ENCODE data around the gene C1GALT1C1L.
"Not testable (repeated sequence)": the region's sequence is repeated elsewhere in the genome, so short reads cannot be mapped to it uniquely, and the experiment has no call there.

Gene C1GALT1C1L

DNA sequence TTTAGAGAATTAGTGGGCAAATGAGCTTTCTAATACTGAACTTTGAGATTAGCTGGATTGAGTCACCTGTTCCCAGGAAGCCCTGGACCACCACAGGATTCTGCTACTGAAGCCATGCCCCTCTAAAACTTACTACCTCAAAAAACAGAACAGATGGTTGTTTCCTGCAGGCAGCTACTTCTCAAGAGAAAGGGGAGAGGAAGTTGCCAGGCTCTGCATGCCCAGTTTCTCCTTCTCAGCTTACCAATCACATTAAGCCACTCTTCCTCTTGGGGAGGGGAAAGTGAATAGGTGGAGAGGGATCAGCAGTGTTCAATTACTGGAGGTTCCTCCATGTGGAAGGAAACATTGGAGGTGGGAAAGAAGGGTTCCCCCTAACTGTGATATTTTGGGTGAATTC, 24.9 kb upstream of the C1GALT1C1L start:
- Histone ChIP-seq H4K20me1 (ENCODE audit: insufficient read depth, low read length) (no peaks in the 10 kb centered on the region), H3K9ac (ENCODE audit: low read length) (no peak overlapping the region), H2AFZ (ENCODE audit: low read depth, low read length) (no peak overlapping the region), H3K27ac (ENCODE audit: low read length) (no peak overlapping the region), H3K36me3 (replicated peaks; ENCODE audit: low read depth, low read length) (no peaks in the 10 kb centered on the region), H3K4me3 (ENCODE audit: low read length) (no peak overlapping the region), H3K27me3 (ENCODE audit: low read depth, low read length) (0 out of 2 replicates have a peak, but pooled peaks cover 4% of the 10 kb centered on the region), H3K9me3 (ENCODE audit: insufficient read depth, low read length) (no peaks in the 10 kb centered on the region), H3K79me2 (ENCODE audit: low read length) (no peaks in the 10 kb centered on the region), H3K4me1 (ENCODE audit: low read length) (no peaks in the 10 kb centered on the region), H3K4me2 (ENCODE audit: low read length) (no peak overlapping the region)
- TF ChIP-seq, protein P1, sequence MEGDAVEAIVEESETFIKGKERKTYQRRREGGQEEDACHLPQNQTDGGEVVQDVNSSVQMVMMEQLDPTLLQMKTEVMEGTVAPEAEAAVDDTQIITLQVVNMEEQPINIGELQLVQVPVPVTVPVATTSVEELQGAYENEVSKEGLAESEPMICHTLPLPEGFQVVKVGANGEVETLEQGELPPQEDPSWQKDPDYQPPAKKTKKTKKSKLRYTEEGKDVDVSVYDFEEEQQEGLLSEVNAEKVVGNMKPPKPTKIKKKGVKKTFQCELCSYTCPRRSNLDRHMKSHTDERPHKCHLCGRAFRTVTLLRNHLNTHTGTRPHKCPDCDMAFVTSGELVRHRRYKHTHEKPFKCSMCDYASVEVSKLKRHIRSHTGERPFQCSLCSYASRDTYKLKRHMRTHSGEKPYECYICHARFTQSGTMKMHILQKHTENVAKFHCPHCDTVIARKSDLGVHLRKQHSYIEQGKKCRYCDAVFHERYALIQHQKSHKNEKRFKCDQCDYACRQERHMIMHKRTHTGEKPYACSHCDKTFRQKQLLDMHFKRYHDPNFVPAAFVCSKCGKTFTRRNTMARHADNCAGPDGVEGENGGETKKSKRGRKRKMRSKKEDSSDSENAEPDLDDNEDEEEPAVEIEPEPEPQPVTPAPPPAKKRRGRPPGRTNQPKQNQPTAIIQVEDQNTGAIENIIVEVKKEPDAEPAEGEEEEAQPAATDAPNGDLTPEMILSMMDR (IDR thresholded peaks at IDR 0.05; ENCODE audit: low read depth, low read length) = no peak
- TF ChIP-seq EZH2phosphoT487 (IDR thresholded peaks at IDR 0.05; ENCODE audit: low read depth) = no peak

DNA sequence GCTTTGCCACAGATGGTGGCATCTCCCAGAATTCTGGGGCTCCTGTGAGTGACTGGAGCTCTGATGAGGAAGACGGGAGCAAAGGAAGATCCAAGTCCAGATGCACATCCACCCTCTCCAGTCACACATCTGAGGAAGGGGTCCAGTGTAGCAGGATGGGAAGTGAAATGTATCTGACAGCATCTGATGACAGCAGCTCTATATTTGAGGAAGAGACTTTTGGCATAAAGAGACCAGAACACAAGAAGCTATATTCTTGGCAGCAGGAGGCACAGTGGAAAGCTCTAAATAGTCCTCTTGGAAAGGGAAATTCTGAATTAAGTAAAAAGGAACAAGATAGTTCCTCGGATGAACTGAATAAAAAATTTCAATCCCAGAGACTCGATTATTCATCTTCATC, 23.5 kb upstream of the C1GALT1C1L start:
- TF ChIP-seq, protein P1 (IDR thresholded peaks at IDR 0.05; ENCODE audit: low read depth, low read length) = no peak
- no peak for TF ChIP-seq EZH2phosphoT487 (IDR thresholded peaks at IDR 0.05; ENCODE audit: low read depth)
- no peaks in the 10 kb centered on the region for H3K27me3 ChIP-seq (ENCODE audit: low read depth, low read length)

DNA sequence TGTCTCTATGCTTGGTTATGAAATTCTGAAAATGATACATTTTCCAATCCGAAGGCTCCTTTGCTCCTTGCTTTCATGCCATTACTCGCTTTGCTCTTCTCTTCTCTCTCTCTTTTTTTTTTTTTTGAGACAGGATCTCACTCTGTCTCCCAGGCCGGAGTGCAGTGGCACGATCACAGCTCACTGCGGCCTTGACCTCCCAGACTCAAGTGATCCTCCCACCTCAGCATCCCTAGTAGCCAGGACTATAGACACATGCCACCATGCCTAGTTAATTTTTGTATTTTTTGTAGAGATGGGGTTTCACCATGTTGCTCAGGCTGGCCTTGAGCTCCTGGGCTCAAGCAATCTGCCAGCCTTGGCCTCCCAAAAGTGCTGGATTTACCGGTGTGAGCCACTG, 21.9 kb upstream of the C1GALT1C1L start:
- not testable (repeated sequence) for H3K9ac ChIP-seq (ENCODE audit: low read length); H3K4me3 ChIP-seq (ENCODE audit: low read length); H3K27me3 ChIP-seq (ENCODE audit: low read depth, low read length); H4K20me1 ChIP-seq (ENCODE audit: insufficient read depth, low read length); H3K79me2 ChIP-seq (ENCODE audit: low read length); H3K4me2 ChIP-seq (ENCODE audit: low read length); H3K36me3 ChIP-seq (replicated peaks; ENCODE audit: low read depth, low read length); H3K27ac ChIP-seq (ENCODE audit: low read length); H3K4me1 ChIP-seq (ENCODE audit: low read length); H3K9me3 ChIP-seq (ENCODE audit: insufficient read depth, low read length)
- 0 out of 2 replicates have a peak overlapping the region, but pooled peaks have one; percentile 1 for H2AFZ ChIP-seq (ENCODE audit: low read depth, low read length)

More for the DNA sequence above, 23.5 kb upstream of the C1GALT1C1L start:
- H3K79me2 ChIP-seq (ENCODE audit: low read length) = no peaks in the 10 kb centered on the region
- no peak overlapping the region for H3K4me2 ChIP-seq (ENCODE audit: low read length)
- no peaks in the 10 kb centered on the region for H3K36me3 ChIP-seq (replicated peaks; ENCODE audit: low read depth, low read length)
- H3K4me3 ChIP-seq (ENCODE audit: low read length) = no peak overlapping the region
- no peak overlapping the region for H2AFZ ChIP-seq (ENCODE audit: low read depth, low read length)
- H3K4me1 ChIP-seq (ENCODE audit: low read length) = no peaks in the 10 kb centered on the region
- no peak overlapping the region for H3K9ac ChIP-seq (ENCODE audit: low read length)
- no peaks in the 10 kb centered on the region for H4K20me1 ChIP-seq (ENCODE audit: insufficient read depth, low read length)
- no peaks in the 10 kb centered on the region for H3K9me3 ChIP-seq (ENCODE audit: insufficient read depth, low read length)
- H3K27ac ChIP-seq (ENCODE audit: low read length) = no peak overlapping the region

DNA sequence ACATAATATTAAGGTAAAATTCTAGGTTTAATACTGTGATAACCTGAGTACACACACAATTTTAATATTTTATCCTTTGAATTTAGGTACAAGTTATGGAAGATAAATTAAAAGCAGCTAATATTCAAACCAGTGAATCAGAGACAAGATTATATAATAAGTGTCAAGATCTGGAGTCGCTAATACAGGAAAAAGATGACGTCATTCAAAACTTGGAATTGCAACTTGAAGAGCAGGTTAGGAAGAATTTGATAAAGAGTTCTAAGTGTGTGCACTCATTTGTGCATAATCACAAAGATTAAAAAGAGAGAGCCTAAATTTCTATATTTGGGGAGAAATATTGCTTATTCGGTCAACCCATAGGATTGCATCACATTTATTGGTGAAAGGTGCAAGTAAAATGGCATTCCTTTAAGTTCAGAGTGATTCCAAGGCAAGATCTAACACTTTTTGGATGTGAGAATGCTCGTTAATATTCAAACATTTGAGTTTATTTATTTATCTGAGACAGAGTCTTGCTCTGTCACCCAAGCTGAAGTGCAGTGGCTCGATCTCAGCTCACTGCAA, 16.3 kb upstream of the C1GALT1C1L start:
- no peaks in the 10 kb centered on the region for H3K79me2 ChIP-seq (ENCODE audit: low read length)
- TF ChIP-seq EZH2phosphoT487 (IDR thresholded peaks at IDR 0.05; ENCODE audit: low read depth) = no peak
- TF ChIP-seq, protein P1 (IDR thresholded peaks at IDR 0.05; ENCODE audit: low read depth, low read length) = no peak
- no peaks in the 10 kb centered on the region for H3K9me3 ChIP-seq (ENCODE audit: insufficient read depth, low read length)

More for the DNA sequence above, 16.3 kb upstream of the C1GALT1C1L start:
- no peak overlapping the region for H3K27ac ChIP-seq (ENCODE audit: low read length)
- H3K4me1 ChIP-seq (ENCODE audit: low read length) = no peaks in the 10 kb centered on the region
- no peak overlapping the region for H3K4me3 ChIP-seq (ENCODE audit: low read length)
- H3K27me3 ChIP-seq (ENCODE audit: low read depth, low read length) = peaks cover 11% of the 10 kb centered on the region; the same call in 1 of the 2 replicates
- no peak overlapping the region for H3K4me2 ChIP-seq (ENCODE audit: low read length)
- no peak overlapping the region for H2AFZ ChIP-seq (ENCODE audit: low read depth, low read length)
- H4K20me1 ChIP-seq (ENCODE audit: insufficient read depth, low read length) = no peaks in the 10 kb centered on the region
- no peaks in the 10 kb centered on the region for H3K36me3 ChIP-seq (replicated peaks; ENCODE audit: low read depth, low read length)
- H3K9ac ChIP-seq (ENCODE audit: low read length) = no peak overlapping the region
